Karpas-422 (cell line): ENCODE measurements around the gene KCTD16. TPM values are rescaled to one million over a fixed set of nuclear protein-coding genes. Genes with fewer than 3 reads are reported as not detected.

Experiments
- DNase-seq: peaks from one replicate; pipeline ENCODE4 v3.0.0-alpha.2; 2015
- H2AFZ ChIP-seq: fragments of 200-600 bp; sonication (generic); 2 replicates; pipeline ENCODE4 v1.6.1; 2014; ENCODE audit warnings: antibody characterized with exemption, low read length, mixed read lengths
- H3K27ac ChIP-seq: fragments of 200-600 bp; sonication (generic); 2 replicates; pipeline ENCODE4 v1.5.1; 2014; ENCODE audit warnings: mild to moderate bottlenecking, low read length, moderate library complexity
- H3K27me3 ChIP-seq: fragments of 200-600 bp; sonication (generic); 2 replicates; pipeline ENCODE4 v1.6.1; 2014; ENCODE audit warnings: low read length, mixed read lengths
- H3K36me3 ChIP-seq: fragments of 200-600 bp; sonication (generic); 2 replicates; pipeline ENCODE4 v1.6.1; 2014; ENCODE audit warnings: low read length, mixed read lengths; ENCODE audit not compliant: insufficient read depth
- H3K4me1 ChIP-seq: fragments of 200-600 bp; sonication (generic); 2 replicates; pipeline ENCODE4 v1.6.1; 2014; ENCODE audit warnings: mild to moderate bottlenecking, low read length, mixed read lengths
- H3K4me2 ChIP-seq: fragments of 200-600 bp; sonication (generic); 2 replicates; pipeline ENCODE4 v1.6.1; 2014; ENCODE audit warnings: low read length, low read depth, mild to moderate bottlenecking; ENCODE audit not compliant: poor library complexity, severe bottlenecking
- H3K4me3 ChIP-seq: fragments of 200-600 bp; sonication (generic); 2 replicates; pipeline ENCODE4 v1.5.1; 2014; ENCODE audit warnings: mild to moderate bottlenecking, antibody characterized with exemption, low read length, mixed read lengths
- H3K79me2 ChIP-seq: fragments of 200-600 bp; sonication (generic); 2 replicates; pipeline ENCODE4 v1.6.1; 2014; ENCODE audit warnings: mild to moderate bottlenecking, low read length, mixed read lengths
- H3K9ac ChIP-seq: fragments of 200-600 bp; sonication (generic); 2 replicates; pipeline ENCODE4 v1.6.0; 2014; ENCODE audit warnings: low read length
- H3K9me2 ChIP-seq: fragments of 200-600 bp; sonication (generic), shearing (Covaris generic); replicated peaks from 2 replicates; pipeline ENCODE4 v1.6.0; 2014; ENCODE audit warnings: mild to moderate bottlenecking, low read length, moderate library complexity; ENCODE audit not compliant: insufficient read depth
- H3K9me3 ChIP-seq: fragments of 300-700, 200-600 bp; sonication (generic); 2 replicates; pipeline ENCODE4 v1.6.1; 2014; ENCODE audit warnings: low read length, mixed read lengths
- H4K20me1 ChIP-seq: fragments of 200-600 bp; sonication (generic); 2 replicates; pipeline ENCODE4 v1.6.1; 2014; ENCODE audit warnings: mild to moderate bottlenecking, antibody characterized with exemption, low read length, low read depth; ENCODE audit not compliant: insufficient read depth
- total RNA-seq: library from RNA; depleted of rRNA; stranded (reverse); fragments of >200 nt; shearing (Covaris generic); gene quantifications from 2 replicates; pipeline ENCODE4 v1.2.3, GENCODE V29; 2014; ENCODE audit warnings: low replicate concordance

KCTD16 gene
- total RNA-seq, 1 experiment from 2014 or later: 0.11 TPM

GRCh38 chr5:144414202-144415029 is 243.7 kb downstream of the KCTD16 start:
- H3K9me3 ChIP-seq: peaks cover 3% of the 10 kb centered on the region
- no peaks in the 10 kb centered on the region for H3K36me3 ChIP-seq

DNA sequence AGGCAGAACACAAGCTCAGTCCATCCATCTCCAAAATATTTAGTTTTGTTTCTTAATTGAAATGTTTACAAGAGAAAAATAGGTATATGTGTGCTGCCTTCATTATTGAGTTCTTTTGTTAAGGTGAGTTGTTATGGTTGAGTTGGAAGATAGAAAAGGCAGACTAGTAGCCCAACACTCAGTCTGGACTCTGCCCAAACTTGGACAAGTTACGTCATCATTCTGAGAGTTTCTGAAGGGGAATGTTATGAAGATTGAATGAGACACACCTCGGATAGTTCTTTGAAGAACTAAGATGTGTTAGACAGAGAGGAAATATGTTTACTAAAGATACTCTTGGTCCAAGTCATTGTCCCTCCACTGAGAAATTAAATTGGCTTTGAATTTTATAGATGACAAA is 245.5 kb downstream of the KCTD16 start:
- H3K27me3 ChIP-seq: no peaks in the 10 kb centered on the region
- no peaks in the 10 kb centered on the region for H3K9me2 ChIP-seq
- H3K9me3 ChIP-seq: peaks cover 3% of the 10 kb centered on the region
- no peak overlapping the region for H3K4me2 ChIP-seq
- no peak for DNase-seq
- no peaks in the 10 kb centered on the region for H3K36me3 ChIP-seq
- H2AFZ ChIP-seq: no peak overlapping the region
- H3K4me1 ChIP-seq: no peaks in the 10 kb centered on the region
- no peak overlapping the region for H3K27ac ChIP-seq
- no peak overlapping the region for H3K4me3 ChIP-seq
- no peaks in the 10 kb centered on the region for H3K79me2 ChIP-seq
- no peaks in the 10 kb centered on the region for H4K20me1 ChIP-seq
- no peak overlapping the region for H3K9ac ChIP-seq

More at GRCh38 chr5:144414202-144415029, 243.7 kb downstream of the KCTD16 start:
- no peaks in the 10 kb centered on the region for H3K27me3 ChIP-seq
- H4K20me1 ChIP-seq: no peaks in the 10 kb centered on the region
- H3K9ac ChIP-seq: no peak overlapping the region
- no peaks in the 10 kb centered on the region for H3K9me2 ChIP-seq
- DNase-seq: no peak
- no peak overlapping the region for H2AFZ ChIP-seq
- no peak overlapping the region for H3K27ac ChIP-seq
- H3K79me2 ChIP-seq: no peaks in the 10 kb centered on the region
- H3K4me1 ChIP-seq: no peaks in the 10 kb centered on the region
- no peak overlapping the region for H3K4me3 ChIP-seq
- no peak overlapping the region for H3K4me2 ChIP-seq

- Histone ChIP-seq H3K36me3 (no peaks in the 10 kb centered on the region), H3K9ac (no peak overlapping the region), H3K4me1 (no peaks in the 10 kb centered on the region), H4K20me1 (no peaks in the 10 kb centered on the region), H3K27ac (no peak overlapping the region), H3K4me3 (no peak overlapping the region), H3K27me3 (no peaks in the 10 kb centered on the region), H3K79me2 (no peaks in the 10 kb centered on the region), H2AFZ (no peak overlapping the region), H3K9me3 (peaks cover 3% of the 10 kb centered on the region), H3K4me2 (no peak overlapping the region), H3K9me2 (no peaks in the 10 kb centered on the region)
- DNase-seq: no peak
Observed at GRCh38 chr5:144418719-144419118, 248.0 kb downstream of the KCTD16 start.

DNA sequence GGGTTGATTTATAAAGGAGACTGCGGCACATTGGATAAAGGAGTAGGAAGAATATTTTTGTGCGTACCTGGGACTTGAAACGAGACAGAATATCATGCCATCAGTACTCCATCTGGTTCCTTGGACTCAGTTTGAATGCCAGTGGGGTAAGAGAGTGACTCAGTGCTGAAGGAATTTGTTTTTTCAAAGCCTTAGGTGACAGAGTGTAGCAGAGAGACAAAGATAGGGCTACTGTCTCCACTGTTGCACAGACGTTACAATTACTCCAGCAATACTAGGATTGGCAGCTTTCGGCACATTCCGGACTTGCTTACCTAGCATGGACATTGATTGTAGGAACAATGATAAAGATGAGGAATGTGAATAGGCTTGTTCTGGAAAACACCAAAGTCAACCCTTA is 250.7 kb downstream of the KCTD16 start:
- Histone ChIP-seq H3K36me3 (no peaks in the 10 kb centered on the region), H3K27me3 (no peaks in the 10 kb centered on the region), H3K79me2 (no peaks in the 10 kb centered on the region), H3K9ac (no peak overlapping the region), H3K4me1 (no peaks in the 10 kb centered on the region), H2AFZ (no peak overlapping the region), H3K9me3 (peaks cover 3% of the 10 kb centered on the region), H3K4me3 (no peak overlapping the region), H4K20me1 (no peaks in the 10 kb centered on the region), H3K9me2 (no peaks in the 10 kb centered on the region), H3K27ac (no peak overlapping the region), H3K4me2 (no peak overlapping the region)
- no peak for DNase-seq

DNA sequence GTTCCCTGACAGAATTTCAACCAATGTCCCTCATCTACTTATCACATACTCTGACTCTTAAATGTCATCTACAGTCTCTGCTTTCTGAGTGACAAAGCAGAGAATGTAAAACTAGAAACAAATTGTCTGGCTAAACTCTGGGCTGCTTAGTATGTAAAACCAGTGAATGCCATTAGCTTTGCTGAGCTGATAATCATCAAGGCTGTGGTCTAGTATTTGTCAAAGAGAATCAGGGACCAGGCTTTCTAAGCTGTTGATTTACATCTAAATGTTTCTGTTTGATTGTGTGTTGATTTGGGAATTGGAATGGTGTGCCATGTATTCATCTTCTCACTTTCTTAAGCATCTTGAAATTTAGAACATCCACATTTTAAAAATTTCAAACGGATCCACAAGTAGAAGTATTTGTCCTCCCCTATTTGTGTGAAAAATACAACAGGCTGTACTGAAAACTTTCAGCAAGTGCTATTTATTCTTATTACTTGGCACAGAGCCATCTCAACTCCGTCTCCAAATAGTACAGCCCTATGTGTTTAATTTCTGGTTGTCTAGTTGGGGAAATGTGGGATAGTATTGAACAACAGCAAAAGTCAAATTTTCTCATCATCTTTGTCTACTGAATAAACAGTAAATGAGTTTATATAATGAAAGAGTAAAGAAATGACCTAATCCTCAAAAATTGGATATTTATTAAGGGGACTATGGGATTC is 251.5 kb downstream of the KCTD16 start:
- Histone ChIP-seq H3K4me1 (no peaks in the 10 kb centered on the region), H2AFZ (no peak overlapping the region), H3K9me3 (no peaks in the 10 kb centered on the region), H3K9ac (no peak overlapping the region), H3K27me3 (no peaks in the 10 kb centered on the region), H3K4me2 (no peak overlapping the region), H3K4me3 (no peak overlapping the region), H4K20me1 (no peaks in the 10 kb centered on the region), H3K27ac (no peak overlapping the region), H3K79me2 (no peaks in the 10 kb centered on the region), H3K36me3 (no peaks in the 10 kb centered on the region), H3K9me2 (no peaks in the 10 kb centered on the region)
- no peak for DNase-seq

DNA sequence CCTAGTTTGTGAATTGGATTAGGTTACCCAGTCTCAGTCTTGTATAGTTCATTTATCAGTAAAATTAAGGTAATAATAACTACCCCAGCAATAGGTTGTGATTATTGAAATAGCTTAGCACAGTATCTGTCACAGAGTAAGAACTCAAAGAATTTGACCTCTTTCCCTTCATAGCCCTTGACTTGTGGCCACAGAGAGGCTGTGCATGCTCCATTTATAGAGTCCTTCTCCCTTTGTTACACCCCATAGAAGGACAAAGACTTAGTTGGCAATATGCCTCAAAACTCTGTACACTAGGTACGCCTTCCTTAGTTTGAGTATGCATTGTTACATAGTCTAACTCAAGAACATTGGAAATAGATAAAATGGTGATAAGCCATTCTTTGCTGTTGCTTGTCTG is 257.2 kb downstream of the KCTD16 start:
- H4K20me1 ChIP-seq: no peaks in the 10 kb centered on the region
- no peaks in the 10 kb centered on the region for H3K9me2 ChIP-seq
- no peaks in the 10 kb centered on the region for H3K9me3 ChIP-seq
- no peak overlapping the region for H3K4me3 ChIP-seq
- H3K4me1 ChIP-seq: no peaks in the 10 kb centered on the region
- no peak overlapping the region for H3K9ac ChIP-seq
- H3K27me3 ChIP-seq: no peaks in the 10 kb centered on the region
- no peaks in the 10 kb centered on the region for H3K36me3 ChIP-seq
- H2AFZ ChIP-seq: no peak overlapping the region
- DNase-seq: no peak
- H3K4me2 ChIP-seq: no peak overlapping the region
- H3K27ac ChIP-seq: no peak overlapping the region
- H3K79me2 ChIP-seq: no peaks in the 10 kb centered on the region

- Histone ChIP-seq H3K27ac (no peak overlapping the region), H4K20me1 (no peaks in the 10 kb centered on the region), H3K9me3 (no peaks in the 10 kb centered on the region)
Observed at GRCh38 chr5:144428326-144428725, 257.7 kb downstream of the KCTD16 start.

GRCh38 chr5:144429405-144429804 is 258.7 kb downstream of the KCTD16 start:
- DNase-seq: no peak
- H3K9me3 ChIP-seq: no peaks in the 10 kb centered on the region
- H3K4me2 ChIP-seq: no peak overlapping the region
- H3K27me3 ChIP-seq: no peaks in the 10 kb centered on the region
- no peaks in the 10 kb centered on the region for H3K4me1 ChIP-seq
- no peak overlapping the region for H3K4me3 ChIP-seq
- no peaks in the 10 kb centered on the region for H3K9me2 ChIP-seq
- no peak overlapping the region for H2AFZ ChIP-seq
- H3K36me3 ChIP-seq: no peaks in the 10 kb centered on the region
- no peak overlapping the region for H3K9ac ChIP-seq
- H4K20me1 ChIP-seq: no peaks in the 10 kb centered on the region
- no peaks in the 10 kb centered on the region for H3K79me2 ChIP-seq
- H3K27ac ChIP-seq: no peak overlapping the region

More at GRCh38 chr5:144428326-144428725, 257.7 kb downstream of the KCTD16 start:
- no peak overlapping the region for H3K9ac ChIP-seq
- DNase-seq: no peak
- no peaks in the 10 kb centered on the region for H3K4me1 ChIP-seq
- H3K9me2 ChIP-seq: no peaks in the 10 kb centered on the region
- H3K4me2 ChIP-seq: no peak overlapping the region
- H3K36me3 ChIP-seq: no peaks in the 10 kb centered on the region
- no peak overlapping the region for H2AFZ ChIP-seq
- no peak overlapping the region for H3K4me3 ChIP-seq
- H3K79me2 ChIP-seq: no peaks in the 10 kb centered on the region
- H3K27me3 ChIP-seq: no peaks in the 10 kb centered on the region
